ENCODE data around the gene BTN2A1.
"Not testable (repeated sequence)": the region's sequence is repeated elsewhere in the genome, so short reads cannot be mapped to it uniquely, and the experiment has no call there.

BTN2A1 gene

GRCh38 chr6:26433680-26434079, 24.1 kb upstream of the BTN2A1 start:
- DNase-seq: not testable (repeated sequence)

GRCh38 chr6:26436018-26436417, 21.7 kb upstream of the BTN2A1 start:
- no peak for DNase-seq

- no peak for DNase-seq
These were observed 20.2 kb upstream of the BTN2A1 start for GRCh38 chr6:26437550-26437949.

- no peak for DNase-seq
These were observed 19.8 kb upstream of the BTN2A1 start for GRCh38 chr6:26438000-26438399.

- no peak for DNase-seq
These were observed 18.3 kb upstream of the BTN2A1 start for GRCh38 chr6:26439151-26440125.

GRCh38 chr6:26440977-26441358, 16.8 kb upstream of the BTN2A1 start:
- DNase-seq: no peak

GRCh38 chr6:26441977-26442376, 15.8 kb upstream of the BTN2A1 start:
- DNase-seq: no peak

- peak; percentile 58 for DNase-seq
These were observed 11.7 kb upstream of the BTN2A1 start for GRCh38 chr6:26445934-26446667.

GRCh38 chr6:26447257-26447656, 10.5 kb upstream of the BTN2A1 start:
- DNase-seq: no peak

- no peak for DNase-seq
These were observed 7.5 kb upstream of the BTN2A1 start for GRCh38 chr6:26450240-26450639.

GRCh38 chr6:26452631-26453235, 5.0 kb upstream of the BTN2A1 start:
- DNase-seq: no peak

GRCh38 chr6:26454631-26455030, 3.1 kb upstream of the BTN2A1 start:
- no peak for DNase-seq

GRCh38 chr6:26455357-26455970, 2.3 kb upstream of the BTN2A1 start:
- DNase-seq: no peak

GRCh38 chr6:26457264-26457805, 420 bp upstream of the BTN2A1 start:
- DNase-seq: peak; percentile 13

GRCh38 chr6:26459023-26459810, 1.5 kb downstream of the BTN2A1 start:
- no peak for DNase-seq

GRCh38 chr6:26461353-26461752, 3.6 kb downstream of the BTN2A1 start:
- not testable (repeated sequence) for DNase-seq

- no peak for DNase-seq
These were observed 6.3 kb downstream of the BTN2A1 start for GRCh38 chr6:26464014-26464413.

- no peak for DNase-seq
These were observed 6.8 kb downstream of the BTN2A1 start for GRCh38 chr6:26464416-26465131.

GRCh38 chr6:26465776-26466175, 8.0 kb downstream of the BTN2A1 start:
- no peak for DNase-seq

GRCh38 chr6:26468829-26469228, 11.1 kb downstream of the BTN2A1 start:
- no peak for DNase-seq

- DNase-seq: no peak
These were observed 12.9 kb downstream of the BTN2A1 start for GRCh38 chr6:26470643-26471042.

All from activated CD4-positive, alpha-beta T cell treated with anti-CD3 and anti-CD28 coated beads for 48 hours (primary cell).